Measurements from ENCODE around the gene MST1.

DNA sequence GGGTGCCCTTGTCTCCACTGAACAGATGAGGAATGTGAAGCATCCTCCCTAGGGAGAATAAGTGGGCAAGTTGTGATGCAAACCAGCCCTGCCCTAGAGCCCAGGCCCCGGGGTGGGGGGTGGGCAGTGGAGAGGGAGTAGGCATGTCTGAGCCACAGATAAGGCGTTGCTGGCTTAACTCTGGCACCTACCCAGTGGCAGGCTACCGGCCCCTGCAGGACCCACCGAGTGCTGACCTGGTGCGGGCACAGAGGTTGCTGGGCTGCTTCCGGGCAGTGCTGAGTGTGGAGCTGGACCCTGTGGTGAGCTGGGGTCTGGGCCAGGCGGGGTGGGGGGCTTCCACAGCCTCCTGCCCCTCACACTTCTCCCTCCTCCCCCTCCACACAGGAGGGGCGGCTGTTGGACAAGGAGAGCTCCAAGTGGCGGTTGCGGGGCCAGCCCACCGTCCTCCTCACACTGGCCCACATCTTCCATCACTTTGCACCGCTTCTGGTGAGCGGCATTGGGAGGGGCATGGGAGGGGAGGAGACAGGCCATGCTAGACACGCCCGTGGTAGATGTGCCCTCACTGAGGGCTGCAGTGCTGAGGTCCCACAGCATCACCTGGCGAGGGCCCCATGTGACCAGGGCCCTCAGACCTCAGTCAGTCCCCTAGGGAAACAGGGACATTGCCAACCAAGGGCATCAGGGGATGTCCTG, 10.2 kb upstream of the MST1 start:
- TF ChIP-seq, protein P1, sequence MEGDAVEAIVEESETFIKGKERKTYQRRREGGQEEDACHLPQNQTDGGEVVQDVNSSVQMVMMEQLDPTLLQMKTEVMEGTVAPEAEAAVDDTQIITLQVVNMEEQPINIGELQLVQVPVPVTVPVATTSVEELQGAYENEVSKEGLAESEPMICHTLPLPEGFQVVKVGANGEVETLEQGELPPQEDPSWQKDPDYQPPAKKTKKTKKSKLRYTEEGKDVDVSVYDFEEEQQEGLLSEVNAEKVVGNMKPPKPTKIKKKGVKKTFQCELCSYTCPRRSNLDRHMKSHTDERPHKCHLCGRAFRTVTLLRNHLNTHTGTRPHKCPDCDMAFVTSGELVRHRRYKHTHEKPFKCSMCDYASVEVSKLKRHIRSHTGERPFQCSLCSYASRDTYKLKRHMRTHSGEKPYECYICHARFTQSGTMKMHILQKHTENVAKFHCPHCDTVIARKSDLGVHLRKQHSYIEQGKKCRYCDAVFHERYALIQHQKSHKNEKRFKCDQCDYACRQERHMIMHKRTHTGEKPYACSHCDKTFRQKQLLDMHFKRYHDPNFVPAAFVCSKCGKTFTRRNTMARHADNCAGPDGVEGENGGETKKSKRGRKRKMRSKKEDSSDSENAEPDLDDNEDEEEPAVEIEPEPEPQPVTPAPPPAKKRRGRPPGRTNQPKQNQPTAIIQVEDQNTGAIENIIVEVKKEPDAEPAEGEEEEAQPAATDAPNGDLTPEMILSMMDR (IDR thresholded peaks at IDR 0.05), result no peak
- TF ChIP-seq POLR2A (IDR thresholded peaks at IDR 0.05), result no peak
